Measurements from ENCODE around the gene KRTAP10-5.

DNA sequence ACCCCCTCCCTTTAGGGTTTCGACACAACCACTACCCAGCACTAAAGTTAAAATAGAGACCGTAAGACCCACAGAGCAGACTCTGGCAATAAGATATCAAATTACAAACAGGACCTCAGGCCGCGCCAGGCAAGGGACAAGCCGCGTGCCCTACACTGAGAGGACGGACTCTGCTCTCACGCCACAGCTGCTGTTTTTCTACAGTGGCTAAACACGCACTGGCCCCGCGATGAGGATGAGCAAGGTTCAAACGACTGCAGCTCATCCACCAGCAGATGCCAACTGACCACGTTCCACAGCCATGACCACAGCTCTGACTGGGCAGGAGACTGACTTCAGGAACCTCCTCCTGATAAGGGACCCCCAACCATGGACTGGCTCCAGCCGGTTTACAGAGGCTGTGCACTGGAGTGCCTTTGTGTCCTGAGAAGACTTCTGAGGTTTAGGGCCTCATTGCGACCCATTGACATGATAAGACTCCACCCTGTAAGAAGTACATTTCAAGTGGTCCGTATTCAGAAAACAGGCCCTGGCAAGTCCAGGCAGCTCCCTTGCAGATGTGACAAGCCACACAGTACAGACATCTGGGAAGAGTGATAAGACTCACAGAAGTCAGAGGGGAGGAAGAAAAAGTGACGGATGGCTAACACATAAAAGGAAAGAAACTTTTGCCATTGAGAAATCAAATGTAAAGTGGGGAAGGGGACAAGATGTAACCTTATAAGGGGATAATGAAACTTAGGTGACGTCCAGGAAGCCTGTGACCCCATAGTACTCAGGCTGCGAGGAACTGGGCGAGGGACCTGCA, 13.4 kb upstream of the KRTAP10-5 start:
- TF ChIP-seq CTCF (IDR thresholded peaks at IDR 0.05; ENCODE audit: insufficient read depth, low read depth, low read length) (no peak), EZH2 (IDR thresholded peaks at IDR 0.05; ENCODE audit: insufficient read depth, low read length) (no peak)
